Ascending aorta (tissue), 2 donors: Measurements from ENCODE around the gene ISLR. TPM values are rescaled to one million over a fixed set of nuclear protein-coding genes. Genes with fewer than 3 reads are reported as not detected.
A peak's percentile ranks its signal among the peaks of the same experiment; 100 is the strongest.

Experiments
- DNase-seq, 2 donors: peaks; one replicate each; pipeline ENCODE4 v3.0.0-alpha.2; 2019; ENCODE audit warnings: low spot score in 2 of 2
- H3K27ac ChIP-seq, 2 donors: fragments of 200-600 bp; sonication (generic); one replicate each; pipeline ENCODE4 v1.5.1; 2016 to 2017; ENCODE audit warnings: mild to moderate bottlenecking in 1 of 2
- H3K27me3 ChIP-seq: fragments of 200-600 bp; sonication (generic); one replicate; pipeline ENCODE4 v1.5.1; 2017
- H3K36me3 ChIP-seq, 2 donors: fragments of 200-600 bp; sonication (generic); one replicate each; pipeline ENCODE4 v1.5.1; 2016
- H3K4me1 ChIP-seq, 2 donors: fragments of 200-600 bp; sonication (generic); one replicate each; pipeline ENCODE4 v1.5.1; 2016 to 2017; ENCODE audit warnings: mild to moderate bottlenecking in 1 of 2
- H3K4me3 ChIP-seq, 2 donors: fragments of 200-600 bp; sonication (generic); one replicate each; pipeline ENCODE4 v1.5.1; 2016 to 2017; ENCODE audit warnings: mild to moderate bottlenecking in 1 of 2
- H3K9me3 ChIP-seq, 2 donors: fragments of 200-600 bp; sonication (generic); one replicate each; pipeline ENCODE4 v1.5.1; 2016
- intact Hi-C: fragments of 100-400 bp; cut with DNase I; formaldehyde crosslinking; loops from one replicate; pipeline ENCODE4 v1.15.1; 2023
- total RNA-seq: library from RNA; depleted of rRNA; stranded (reverse); fragments of >200 nt; gene quantifications from one replicate; pipeline ENCODE4 v1.1.0, GENCODE V29; 2016
- TF ChIP-seq, protein P1 (sequence below), 3 experiments: fragments of 200-600 bp in 2 of 3; fragments of 450-650 bp in 1 of 3; sonication (generic) in 2 of 3; IDR thresholded peaks; one replicate each; pipeline ENCODE4 v1.5.1; 2016 to 2019; ENCODE audit warnings: antibody characterized with exemption in 3 of 3, mild to moderate bottlenecking in 1 of 3, moderate library complexity in 1 of 3

ISLR gene
- total RNA-seq, 1 donor from 2014 or later: 211 TPM

- Histone ChIP-seq H3K36me3 (no peaks in the 10 kb centered on the region), H3K27me3 (no peaks in the 10 kb centered on the region), H3K27ac (peak overlapping the region; percentile 48 to 49), H3K4me3 (no peak overlapping the region), H3K4me1 (peaks cover 17 to 20% of the 10 kb centered on the region in 2 donors), H3K9me3 (no peaks in the 10 kb centered on the region)
- TF ChIP-seq, protein P1, sequence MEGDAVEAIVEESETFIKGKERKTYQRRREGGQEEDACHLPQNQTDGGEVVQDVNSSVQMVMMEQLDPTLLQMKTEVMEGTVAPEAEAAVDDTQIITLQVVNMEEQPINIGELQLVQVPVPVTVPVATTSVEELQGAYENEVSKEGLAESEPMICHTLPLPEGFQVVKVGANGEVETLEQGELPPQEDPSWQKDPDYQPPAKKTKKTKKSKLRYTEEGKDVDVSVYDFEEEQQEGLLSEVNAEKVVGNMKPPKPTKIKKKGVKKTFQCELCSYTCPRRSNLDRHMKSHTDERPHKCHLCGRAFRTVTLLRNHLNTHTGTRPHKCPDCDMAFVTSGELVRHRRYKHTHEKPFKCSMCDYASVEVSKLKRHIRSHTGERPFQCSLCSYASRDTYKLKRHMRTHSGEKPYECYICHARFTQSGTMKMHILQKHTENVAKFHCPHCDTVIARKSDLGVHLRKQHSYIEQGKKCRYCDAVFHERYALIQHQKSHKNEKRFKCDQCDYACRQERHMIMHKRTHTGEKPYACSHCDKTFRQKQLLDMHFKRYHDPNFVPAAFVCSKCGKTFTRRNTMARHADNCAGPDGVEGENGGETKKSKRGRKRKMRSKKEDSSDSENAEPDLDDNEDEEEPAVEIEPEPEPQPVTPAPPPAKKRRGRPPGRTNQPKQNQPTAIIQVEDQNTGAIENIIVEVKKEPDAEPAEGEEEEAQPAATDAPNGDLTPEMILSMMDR (IDR thresholded peaks at IDR 0.05): no peak
- DNase-seq: no peak
- intact Hi-C loops: loop anchor here (2.0 to 5.0 kb wide), 2 partner anchors 73 to 107 kb away; no protein-coding TSS in a partner anchor
These were observed 36.6 kb downstream of the ISLR start for GRCh38 chr15:74209997-74210671.

- peaks cover 11 to 16% of the 10 kb centered on the region in 2 donors for H3K4me1 ChIP-seq
- intact Hi-C loops: loop anchor here (2.0 kb wide), 1 partner anchor 106 kb away; no protein-coding TSS in a partner anchor
- TF ChIP-seq, protein P1 (IDR thresholded peaks at IDR 0.05): no peak
- H3K36me3 ChIP-seq: no peaks in the 10 kb centered on the region
- H3K9me3 ChIP-seq: no peaks in the 10 kb centered on the region
- no peak overlapping the region for H3K4me3 ChIP-seq
- no peaks in the 10 kb centered on the region for H3K27me3 ChIP-seq
- DNase-seq: no peak
- H3K27ac ChIP-seq: peak overlapping the region; percentile 48 to 49
These were observed 37.2 kb downstream of the ISLR start for GRCh38 chr15:74210729-74211128.

- TF ChIP-seq, protein P1 (IDR thresholded peaks at IDR 0.05): no peak
- no peaks in the 10 kb centered on the region for H3K27me3 ChIP-seq
These were observed 38.1 kb downstream of the ISLR start for GRCh38 chr15:74211656-74212055.

DNA sequence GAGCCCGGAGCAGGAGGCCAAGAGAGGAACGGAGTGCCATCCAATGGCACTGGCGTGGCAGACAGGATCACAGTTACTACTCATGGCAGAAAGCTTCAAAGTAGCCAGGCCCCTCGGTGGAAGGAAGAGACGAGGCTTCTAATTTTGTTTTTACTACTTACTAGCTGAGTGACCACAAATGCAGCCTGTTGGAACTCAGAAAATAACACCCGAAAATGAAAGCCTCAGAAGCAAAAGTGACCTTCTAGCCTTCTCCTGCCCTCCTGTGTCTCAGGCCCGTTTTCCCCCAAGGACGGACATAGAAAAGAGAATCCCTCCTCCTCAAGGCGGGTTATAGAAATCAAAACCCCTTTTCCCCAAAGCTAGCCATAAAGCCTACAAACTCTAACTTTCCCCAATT, 39.0 kb downstream of the ISLR start:
- Histone ChIP-seq H3K36me3 (no peaks in the 10 kb centered on the region), H3K9me3 (no peaks in the 10 kb centered on the region), H3K4me1 (peaks cover 6 to 7% of the 10 kb centered on the region in 2 donors), H3K4me3 (no peak overlapping the region), H3K27me3 (no peaks in the 10 kb centered on the region), H3K27ac (no peak overlapping the region)
- TF ChIP-seq, protein P1 (IDR thresholded peaks at IDR 0.05): no peak
- intact Hi-C loops: no loop called here
- DNase-seq: no peak

More at GRCh38 chr15:74211656-74212055, 38.1 kb downstream of the ISLR start:
- Histone ChIP-seq H3K27ac (no peak overlapping the region), H3K4me1 (peaks cover 9 to 11% of the 10 kb centered on the region in 2 donors), H3K9me3 (no peaks in the 10 kb centered on the region), H3K4me3 (no peak overlapping the region), H3K36me3 (no peaks in the 10 kb centered on the region)
- no peak for DNase-seq
- intact Hi-C loops: loop anchor here (2.0 kb wide), 1 partner anchor 105 kb away; no protein-coding TSS in a partner anchor

DNA sequence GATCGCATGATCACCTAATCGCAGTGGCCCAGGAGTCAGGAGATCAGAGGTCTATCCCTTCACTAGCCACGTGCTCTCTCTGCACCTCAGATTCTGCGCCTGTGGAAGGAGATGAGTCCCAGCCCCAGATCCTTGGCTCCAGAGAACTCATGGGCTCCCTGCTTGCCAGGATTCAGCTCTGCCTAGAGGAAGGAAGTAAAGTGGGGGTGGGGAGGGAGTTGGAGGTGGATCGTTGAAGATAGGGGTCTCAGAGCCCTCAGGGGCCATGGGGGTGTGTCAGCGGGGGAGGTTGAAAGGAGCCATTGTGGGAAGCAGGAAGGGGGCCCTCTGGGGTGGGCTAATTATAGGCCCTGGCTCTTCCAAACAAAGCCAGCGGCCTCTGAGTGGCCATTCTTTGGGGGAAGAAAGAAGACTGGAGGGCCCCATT, 40.4 kb downstream of the ISLR start:
- Histone ChIP-seq H3K4me1 (peaks cover 6 to 7% of the 10 kb centered on the region in 2 donors), H3K9me3 (no peaks in the 10 kb centered on the region), H3K4me3 (no peak overlapping the region), H3K27ac (no peak overlapping the region), H3K36me3 (no peaks in the 10 kb centered on the region), H3K27me3 (no peaks in the 10 kb centered on the region)
- TF ChIP-seq, protein P1 (IDR thresholded peaks at IDR 0.05): no peak
- intact Hi-C loops: no loop called here
- no peak for DNase-seq
